ENCODE data around the gene RAB7B.

Gene RAB7B

GRCh38 chr1:205930799-205931281 is 72.4 kb downstream of the RAB7B start:
- in situ Hi-C loops (cut with MboI; ENCODE audit: low sequenced_read_pairs) = no loop called here

- in situ Hi-C loops (cut with MboI; ENCODE audit: low sequenced_read_pairs) = no loop called here
Measured at GRCh38 chr1:205930195-205930577, 73.0 kb downstream of the RAB7B start.

- in situ Hi-C loops (cut with MboI; ENCODE audit: low sequenced_read_pairs) = loop anchor here (10.0 kb wide), 1 partner anchor 55 kb away; no protein-coding TSS in a partner anchor
Measured at GRCh38 chr1:205929496-205930194, 73.5 kb downstream of the RAB7B start.

- in situ Hi-C loops (cut with MboI; ENCODE audit: low sequenced_read_pairs) = loop anchor here (10.0 kb wide), 1 partner anchor 56 kb away; no protein-coding TSS in a partner anchor
Measured at GRCh38 chr1:205928317-205928716, 74.9 kb downstream of the RAB7B start.

GRCh38 chr1:205927676-205928075 is 75.5 kb downstream of the RAB7B start:
- in situ Hi-C loops (cut with MboI; ENCODE audit: low sequenced_read_pairs) = loop anchor here (10.0 kb wide), 1 partner anchor 57 kb away; no protein-coding TSS in a partner anchor

- in situ Hi-C loops (cut with MboI; ENCODE audit: low sequenced_read_pairs) = loop anchor here (10.0 kb wide), 1 partner anchor 58 kb away; no protein-coding TSS in a partner anchor
Measured at GRCh38 chr1:205927247-205927646, 75.9 kb downstream of the RAB7B start.
